Fibroblast of skin of right quadriceps (primary cell): ENCODE measurements around the gene PAM16.

ENCODE experiments used
- DNase-seq: peaks from one replicate; pipeline ENCODE4 v3.0.0-alpha.2; 2013

The PAM16 gene

DNA sequence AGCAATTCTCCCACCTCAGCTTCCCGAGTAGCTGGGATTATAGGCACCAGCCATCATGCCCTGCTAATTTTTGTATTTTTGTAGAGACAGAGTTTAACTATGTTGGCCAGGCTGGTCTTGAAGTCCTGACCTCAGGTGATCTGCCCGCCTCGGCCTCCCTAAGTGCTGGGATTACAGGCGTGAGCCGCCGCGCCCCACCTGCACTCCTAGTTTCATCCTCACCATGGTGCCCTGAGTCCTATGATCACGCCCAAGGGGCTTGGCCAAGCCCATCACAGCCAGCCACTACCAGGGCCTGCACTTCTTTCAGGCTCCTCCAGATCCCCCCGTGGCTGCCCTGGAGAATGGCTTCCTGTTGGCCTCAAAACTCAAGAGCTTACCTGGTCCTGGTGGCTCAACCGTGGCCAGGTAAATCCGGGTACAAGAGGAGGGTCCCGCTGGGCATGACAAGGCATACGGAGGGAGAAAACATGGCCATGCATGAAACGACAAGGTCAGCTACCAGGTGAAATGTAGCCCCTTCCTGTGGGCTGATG is 57.9 kb downstream of the PAM16 start:
- DNase-seq, result no peak

GRCh38 chr16:4291699-4292098 is 59.4 kb downstream of the PAM16 start:
- no peak for DNase-seq
